ENCODE measurements around the gene CARD8.
"Not testable (repeated sequence)": the region's sequence is repeated elsewhere in the genome, so short reads cannot be mapped to it uniquely, and the experiment has no call there.

DNA sequence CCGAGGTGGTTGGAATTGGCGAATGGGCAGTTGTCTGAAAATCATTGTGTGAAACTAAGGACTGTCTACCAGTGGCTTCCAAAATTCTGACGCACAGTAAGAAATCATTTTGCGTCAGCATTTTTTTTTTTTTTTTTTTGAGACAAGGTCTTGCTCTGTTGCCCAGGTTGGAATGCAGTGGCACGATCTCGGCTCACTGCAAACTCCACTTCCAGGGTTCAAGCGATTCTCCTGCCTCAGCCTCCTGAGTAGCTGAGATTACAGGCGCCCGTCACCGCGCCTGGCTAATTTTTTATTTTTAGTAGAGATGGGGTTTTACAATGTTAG is 35.7 kb upstream of the CARD8 start:
- not testable (repeated sequence) for TF ChIP-seq POLR2AphosphoS5, POLR2A (IDR thresholded peaks at IDR 0.05; ENCODE audit: low read depth, low read length)
